Neuronal stem cell (in vitro differentiated cells): ENCODE measurements around the gene LMNA.

Source experiments
- DNase-seq: peaks from one replicate; pipeline ENCODE4 v3.0.0-alpha.2; 2013; ENCODE audit warnings: low spot score
- H2AFZ ChIP-seq: one replicate; pipeline ENCODE4 v1.6.1; 2013; ENCODE audit warnings: mild to moderate bottlenecking, low read length, inconsistent platforms
- H2AK5ac ChIP-seq: 2 replicates; pipeline ENCODE4 v1.6.1; 2013; ENCODE audit warnings: low read depth, mild to moderate bottlenecking, inconsistent platforms, low read length, moderate library complexity, mixed read lengths
- H2BK120ac ChIP-seq: 2 replicates; pipeline ENCODE4 v1.6.1; 2013; ENCODE audit warnings: low read depth, mild to moderate bottlenecking, inconsistent platforms, low read length, moderate library complexity, mixed read lengths
- H2BK12ac ChIP-seq: one replicate; pipeline ENCODE4 v1.6.1; 2013; ENCODE audit warnings: low read length, inconsistent platforms
- H2BK15ac ChIP-seq: 2 replicates; pipeline ENCODE4 v1.6.1; 2013; ENCODE audit warnings: mild to moderate bottlenecking, low read length, inconsistent platforms, mixed read lengths
- H2BK5ac ChIP-seq: one replicate; pipeline ENCODE4 v1.6.1; 2013; ENCODE audit warnings: inconsistent platforms, mild to moderate bottlenecking, low read length, moderate library complexity
- H3K14ac ChIP-seq: one replicate; pipeline ENCODE4 v1.6.1; 2013; ENCODE audit warnings: low read length, inconsistent platforms
- H3K18ac ChIP-seq: 2 replicates; pipeline ENCODE4 v1.6.1; 2013; ENCODE audit warnings: low read length, inconsistent platforms
- H3K23ac ChIP-seq: 2 replicates; pipeline ENCODE4 v1.6.1; 2013; ENCODE audit warnings: low read depth, mild to moderate bottlenecking, mixed read lengths, low read length, inconsistent platforms; ENCODE audit not compliant: poor library complexity
- H3K27ac ChIP-seq: replicated peaks from 3 replicates; pipeline ENCODE4 v1.5.1; 2013; ENCODE audit warnings: low read length, inconsistent platforms
- H3K27me3 ChIP-seq, 3 experiments: 2 replicates each; pipeline ENCODE4 v1.6.1; 2013; ENCODE audit warnings: low read length in 3 of 3, mild to moderate bottlenecking in 2 of 3, inconsistent platforms in 1 of 3, low read depth in 1 of 3, mixed read lengths in 1 of 3, moderate library complexity in 1 of 3; ENCODE audit not compliant: control insufficient read depth in 3 of 3, insufficient read depth in 3 of 3
- H3K36me3 ChIP-seq, 2 donors: replicated peaks in 1 of 2; 2 replicates each; pipeline ENCODE4 v1.6.1; 2013; ENCODE audit warnings: low read length in 2 of 2; ENCODE audit not compliant: control insufficient read depth in 2 of 2, insufficient read depth in 2 of 2
- H3K4ac ChIP-seq: 2 replicates; pipeline ENCODE4 v1.6.1; 2013; ENCODE audit warnings: inconsistent platforms, mild to moderate bottlenecking, low read length, moderate library complexity
- H3K4me1 ChIP-seq, 2 donors: 1 replicate in 1 of 2; 2 replicates in 1 of 2; pipeline ENCODE4 v1.6.1; 2013; ENCODE audit warnings: low read length in 2 of 2, low read depth in 1 of 2; ENCODE audit not compliant: control insufficient read depth in 2 of 2, insufficient read depth in 1 of 2
- H3K4me2 ChIP-seq: one replicate; pipeline ENCODE4 v1.6.1; 2013; ENCODE audit warnings: mild to moderate bottlenecking, low read length, inconsistent platforms; ENCODE audit not compliant: insufficient read depth, poor library complexity, severe bottlenecking
- H3K4me3 ChIP-seq, 2 donors: 2 replicates each; pipeline ENCODE4 v1.5.1; 2013; ENCODE audit warnings: low read length in 2 of 2, mild to moderate bottlenecking in 2 of 2, inconsistent platforms in 1 of 2, moderate library complexity in 1 of 2
- H3K79me1 ChIP-seq: one replicate; pipeline ENCODE4 v1.6.1; 2013; ENCODE audit warnings: low read depth, mild to moderate bottlenecking, inconsistent platforms, low read length, moderate library complexity
- H3K9ac ChIP-seq: one replicate; pipeline ENCODE4 v1.6.1; 2013; ENCODE audit warnings: mild to moderate bottlenecking, low read depth, low read length, inconsistent platforms; ENCODE audit not compliant: poor library complexity
- H3K9me3 ChIP-seq, 2 donors: replicated peaks in 1 of 2; 2 replicates each; pipeline versions ENCODE3 to v1.6.1; 2013; ENCODE audit warnings: low read length in 2 of 2, mild to moderate bottlenecking in 2 of 2, inconsistent platforms in 1 of 2, low read depth in 1 of 2, mixed read lengths in 1 of 2, moderate library complexity in 1 of 2; ENCODE audit not compliant: control insufficient read depth in 2 of 2, insufficient read depth in 1 of 2
- H4K8ac ChIP-seq: one replicate; pipeline ENCODE4 v1.6.1; 2013; ENCODE audit warnings: low read depth, mild to moderate bottlenecking, inconsistent platforms, low read length, moderate library complexity
- H4K91ac ChIP-seq: one replicate; pipeline ENCODE4 v1.6.1; 2013; ENCODE audit warnings: low read length, low read depth, mild to moderate bottlenecking, inconsistent platforms; ENCODE audit not compliant: poor library complexity
- WGBS, 2 donors: extraction: QIAGEN DNeasy Blood & Tissue Kit; methylation state at CpG; one replicate each; pipeline ENCODE4 v1.1.7; 2013; ENCODE audit warnings: missing lambda C conversion rate in 2 of 2, mixed read lengths in 1 of 2; ENCODE audit not compliant: insufficient read length in 2 of 2, insufficient replicate concordance in 1 of 2; ENCODE audit errors: extremely low coverage in 2 of 2; 5-methylcytosine and 5-hydroxymethylcytosine counted together

The LMNA gene

DNA sequence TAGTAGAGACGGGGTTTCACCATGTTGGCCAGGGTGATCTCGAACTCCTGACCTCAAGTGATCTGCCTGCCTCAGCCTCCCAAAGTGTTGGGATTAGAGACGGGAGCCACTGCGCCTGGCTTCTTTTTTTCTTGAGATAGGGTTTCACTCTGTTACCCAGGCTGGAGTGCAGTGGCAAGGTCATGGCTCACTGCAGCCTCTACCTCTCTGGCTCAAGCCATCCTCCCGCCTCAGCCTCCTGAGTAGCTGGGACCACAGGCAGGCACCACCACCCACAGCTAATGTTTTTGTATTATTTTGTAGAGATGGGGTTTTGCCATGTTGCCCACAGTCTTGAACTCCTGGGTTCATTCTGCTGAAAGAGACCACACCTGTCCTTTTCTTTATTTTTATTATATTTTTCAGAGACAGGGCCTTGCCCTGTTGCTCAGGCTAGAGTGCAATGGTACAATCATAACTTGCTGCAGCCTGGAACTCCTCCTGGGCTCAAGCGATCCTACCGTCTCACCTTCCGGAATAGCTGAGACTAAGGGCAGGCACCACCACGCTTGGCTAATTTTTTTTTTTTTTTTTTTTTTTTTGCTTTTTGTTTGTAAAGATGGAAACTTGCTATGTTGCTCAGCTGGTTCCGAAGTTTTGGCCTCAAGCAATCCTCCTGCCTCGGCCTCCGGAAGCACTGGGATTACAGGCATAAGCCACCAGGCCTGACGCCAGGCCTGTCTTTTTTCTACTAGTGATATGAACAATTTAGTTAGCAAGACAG, 3.1 kb downstream of the LMNA start:
- no peak overlapping the region for H4K8ac ChIP-seq
- H3K36me3 ChIP-seq = peaks cover 5 to 68% of the 10 kb centered on the region in 2 donors
- no peak overlapping the region for H3K9ac ChIP-seq
- no peak for DNase-seq
- no peaks in the 10 kb centered on the region for H3K9me3 ChIP-seq
- no peak overlapping the region for H3K27ac ChIP-seq
- no peak overlapping the region for H2BK120ac ChIP-seq
- H3K4me1 ChIP-seq = peaks cover 25 to 35% of the 10 kb centered on the region in 2 donors
- H2AK5ac ChIP-seq = no peak overlapping the region
- H4K91ac ChIP-seq = no peak overlapping the region
- H3K18ac ChIP-seq = no peak overlapping the region
- H3K23ac ChIP-seq = no peak overlapping the region
- H2AFZ ChIP-seq = no peak overlapping the region
- no peak overlapping the region for H3K14ac ChIP-seq
- H3K4me2 ChIP-seq = no peak overlapping the region
- no CpG with 5 or more reads among the region's 13 CpGs for WGBS, 2 donors
- H3K4ac ChIP-seq = no peak overlapping the region
- no peak overlapping the region for H3K4me3 ChIP-seq
- peaks cover 5% of the 10 kb centered on the region for H3K79me1 ChIP-seq
- no peak overlapping the region for H2BK12ac ChIP-seq
- no peak overlapping the region for H2BK15ac ChIP-seq
- peaks cover 0 to 2% (median 0%) of the 10 kb centered on the region in 3 experiments for H3K27me3 ChIP-seq
- H2BK5ac ChIP-seq = no peak overlapping the region

DNA sequence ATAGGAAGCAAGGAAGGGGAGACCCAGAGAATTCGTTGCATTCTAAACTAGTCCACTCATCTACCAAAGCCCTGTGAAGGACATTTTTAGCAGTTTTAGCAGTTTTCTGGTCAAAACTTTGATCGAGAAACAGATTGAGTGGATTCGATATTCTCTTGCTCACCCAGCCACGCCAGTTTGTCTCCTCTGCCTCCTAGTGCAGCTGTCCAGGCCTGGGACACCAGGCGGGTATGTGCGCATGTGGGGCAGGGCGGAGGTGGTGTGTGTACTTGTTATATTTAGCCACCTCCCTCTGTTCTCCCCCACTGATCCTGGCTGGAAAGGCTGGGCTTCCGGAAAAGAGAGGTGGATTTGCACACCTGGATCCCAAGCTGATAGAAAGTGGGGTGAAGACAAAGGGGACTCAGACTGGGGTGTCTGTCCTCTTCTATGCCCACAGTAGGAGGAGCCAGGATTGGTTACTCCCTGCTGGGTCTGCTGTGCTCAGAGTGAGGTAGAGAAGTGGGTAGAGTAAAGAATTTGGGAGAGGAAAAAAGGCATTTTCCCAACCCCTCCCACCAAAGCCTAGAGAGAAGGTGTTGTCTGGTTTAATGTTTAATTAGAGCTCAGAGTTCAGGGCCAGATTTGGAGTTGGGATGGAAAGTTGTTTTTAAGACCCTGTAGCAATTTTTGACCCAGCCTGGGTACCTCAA, 3.8 kb downstream of the LMNA start:
- Histone ChIP-seq H3K79me1 (peaks cover 7% of the 10 kb centered on the region), H2BK120ac (no peak overlapping the region), H2BK12ac (no peak overlapping the region), H3K4me1 (peaks cover 30 to 37% of the 10 kb centered on the region in 2 donors), H3K4me2 (no peak overlapping the region), H3K9ac (no peak overlapping the region), H3K36me3 (peaks cover 5 to 66% of the 10 kb centered on the region in 2 donors), H2BK15ac (no peak overlapping the region), H3K27me3 (peaks cover 0 to under 1% (median 0%) of the 10 kb centered on the region in 3 experiments), H4K91ac (no peak overlapping the region), H3K14ac (no peak overlapping the region), H3K4ac (no peak overlapping the region), H3K27ac (no peak overlapping the region), H2BK5ac (no peak overlapping the region), H3K9me3 (no peaks in the 10 kb centered on the region), H2AFZ (no peak overlapping the region), H3K18ac (no peak overlapping the region), H3K23ac (no peak overlapping the region), H3K4me3 (no peak overlapping the region), H4K8ac (no peak overlapping the region), H2AK5ac (no peak overlapping the region)
- no CpG with 5 or more reads among the region's 8 CpGs for WGBS, 2 donors
- DNase-seq = no peak

DNA sequence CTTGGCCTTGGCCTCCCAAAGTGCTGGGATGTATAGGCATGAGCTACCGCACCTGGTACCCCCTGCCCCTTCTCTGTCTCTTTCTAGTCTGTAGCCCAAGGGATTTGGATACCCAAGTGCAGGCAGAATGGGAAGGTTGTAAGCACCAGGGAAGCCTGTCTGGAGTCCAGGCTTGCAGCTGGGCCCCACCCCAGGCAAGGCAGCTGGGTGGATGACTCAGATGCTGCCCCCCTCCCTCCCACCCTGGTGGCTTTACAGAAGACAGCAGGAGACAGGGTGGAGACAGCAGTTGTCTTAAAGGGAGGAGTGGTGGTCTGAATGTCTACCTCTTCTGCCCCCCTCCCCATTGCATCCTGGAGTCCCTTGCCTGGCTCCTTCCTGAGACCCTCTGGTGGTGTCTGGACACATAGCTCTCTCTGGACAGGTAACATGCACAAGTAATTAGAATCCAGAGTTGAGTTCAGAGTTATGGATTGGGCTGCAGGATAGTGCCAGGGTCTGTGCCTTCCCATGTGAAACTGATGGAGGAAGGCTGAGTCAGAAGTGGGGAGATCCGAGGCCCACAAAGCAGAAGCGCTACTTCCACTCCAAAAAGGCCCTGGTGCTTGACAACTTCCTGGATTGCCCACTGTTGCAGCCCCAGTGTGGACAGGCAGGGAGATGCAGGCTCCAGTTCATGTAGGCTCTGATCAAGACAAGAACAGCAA, 5.1 kb downstream of the LMNA start:
- H3K4me2 ChIP-seq = no peak overlapping the region
- H3K23ac ChIP-seq = no peak overlapping the region
- H3K36me3 ChIP-seq = peaks cover 5 to 58% of the 10 kb centered on the region in 2 donors
- H4K8ac ChIP-seq = no peak overlapping the region
- no peak for DNase-seq
- peaks cover 7% of the 10 kb centered on the region for H3K79me1 ChIP-seq
- H3K9me3 ChIP-seq = peaks cover 0 to 2% of the 10 kb centered on the region in 2 donors
- no peak overlapping the region for H2BK5ac ChIP-seq
- H2BK120ac ChIP-seq = peak overlapping the region; percentile 37
- H2BK15ac ChIP-seq = no peak overlapping the region
- WGBS, 2 donors = no CpG with 5 or more reads among the region's 3 CpGs
- H3K14ac ChIP-seq = no peak overlapping the region
- no peak overlapping the region for H2AK5ac ChIP-seq
- no peak overlapping the region for H3K27ac ChIP-seq
- no peak overlapping the region for H3K4me3 ChIP-seq
- H3K18ac ChIP-seq = no peak overlapping the region
- H2BK12ac ChIP-seq = no peak overlapping the region
- no peak overlapping the region for H4K91ac ChIP-seq
- no peak overlapping the region for H3K4ac ChIP-seq
- H3K4me1 ChIP-seq = peaks cover 28 to 34% of the 10 kb centered on the region in 2 donors
- H2AFZ ChIP-seq = no peak overlapping the region
- H3K27me3 ChIP-seq = no peaks in the 10 kb centered on the region
- H3K9ac ChIP-seq = no peak overlapping the region

- no peak overlapping the region for H2BK120ac ChIP-seq
- no peak overlapping the region for H4K8ac ChIP-seq
- WGBS, 2 donors = no CpG with 5 or more reads among the region's 3 CpGs
- H3K9ac ChIP-seq = no peak overlapping the region
- H2BK15ac ChIP-seq = no peak overlapping the region
- H3K9me3 ChIP-seq = peaks cover 0 to 2% of the 10 kb centered on the region in 2 donors
- H3K18ac ChIP-seq = no peak overlapping the region
- no peak overlapping the region for H3K4me2 ChIP-seq
- no peak overlapping the region for H3K4ac ChIP-seq
- H3K27me3 ChIP-seq = no peaks in the 10 kb centered on the region
- H3K36me3 ChIP-seq = peaks cover 5 to 51% of the 10 kb centered on the region in 2 donors
- no peak overlapping the region for H2BK12ac ChIP-seq
- H3K4me1 ChIP-seq = peaks cover 26 to 29% of the 10 kb centered on the region in 2 donors
- no peak overlapping the region for H2AFZ ChIP-seq
- H3K14ac ChIP-seq = no peak overlapping the region
- no peak overlapping the region for H2AK5ac ChIP-seq
- H3K27ac ChIP-seq = no peak overlapping the region
- H3K4me3 ChIP-seq = no peak overlapping the region
- H3K23ac ChIP-seq = no peak overlapping the region
- peaks cover 5% of the 10 kb centered on the region for H3K79me1 ChIP-seq
- H4K91ac ChIP-seq = no peak overlapping the region
- DNase-seq = no peak
- no peak overlapping the region for H2BK5ac ChIP-seq
Measured at GRCh38 chr1:156120318-156120717, 5.8 kb downstream of the LMNA start.
